DOHH2 (cell line): Measurements from ENCODE around the gene HLCS.

Source experiments
- EZH2phosphoT487 ChIP-seq: fragments of 200-600 bp; sonication (generic); IDR thresholded peaks from 2 replicates; pipeline ENCODE4 v1.6.1; 2017; ENCODE audit warnings: borderline replicate concordance, mild to moderate bottlenecking, antibody characterized with exemption, low read length, moderate library complexity, mixed read lengths
- TF ChIP-seq, protein P1 (sequence below): fragments of 200-600 bp; sonication (generic); IDR thresholded peaks from one replicate; pipeline ENCODE4 v1.5.1; 2014; ENCODE audit warnings: antibody characterized with exemption, mild to moderate bottlenecking, low read depth, low read length; ENCODE audit not compliant: poor library complexity, severe bottlenecking

GRCh38 chr21:36902331-36902730 is 64.1 kb downstream of the HLCS start:
- TF ChIP-seq, protein P1, sequence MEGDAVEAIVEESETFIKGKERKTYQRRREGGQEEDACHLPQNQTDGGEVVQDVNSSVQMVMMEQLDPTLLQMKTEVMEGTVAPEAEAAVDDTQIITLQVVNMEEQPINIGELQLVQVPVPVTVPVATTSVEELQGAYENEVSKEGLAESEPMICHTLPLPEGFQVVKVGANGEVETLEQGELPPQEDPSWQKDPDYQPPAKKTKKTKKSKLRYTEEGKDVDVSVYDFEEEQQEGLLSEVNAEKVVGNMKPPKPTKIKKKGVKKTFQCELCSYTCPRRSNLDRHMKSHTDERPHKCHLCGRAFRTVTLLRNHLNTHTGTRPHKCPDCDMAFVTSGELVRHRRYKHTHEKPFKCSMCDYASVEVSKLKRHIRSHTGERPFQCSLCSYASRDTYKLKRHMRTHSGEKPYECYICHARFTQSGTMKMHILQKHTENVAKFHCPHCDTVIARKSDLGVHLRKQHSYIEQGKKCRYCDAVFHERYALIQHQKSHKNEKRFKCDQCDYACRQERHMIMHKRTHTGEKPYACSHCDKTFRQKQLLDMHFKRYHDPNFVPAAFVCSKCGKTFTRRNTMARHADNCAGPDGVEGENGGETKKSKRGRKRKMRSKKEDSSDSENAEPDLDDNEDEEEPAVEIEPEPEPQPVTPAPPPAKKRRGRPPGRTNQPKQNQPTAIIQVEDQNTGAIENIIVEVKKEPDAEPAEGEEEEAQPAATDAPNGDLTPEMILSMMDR: no peak
- TF ChIP-seq EZH2phosphoT487: no peak
